ENCODE measurements around the gene KRTAP5-4.
"Not testable (repeated sequence)": the region's sequence is repeated elsewhere in the genome, so short reads cannot be mapped to it uniquely, and the experiment has no call there.

The KRTAP5-4 gene

DNA sequence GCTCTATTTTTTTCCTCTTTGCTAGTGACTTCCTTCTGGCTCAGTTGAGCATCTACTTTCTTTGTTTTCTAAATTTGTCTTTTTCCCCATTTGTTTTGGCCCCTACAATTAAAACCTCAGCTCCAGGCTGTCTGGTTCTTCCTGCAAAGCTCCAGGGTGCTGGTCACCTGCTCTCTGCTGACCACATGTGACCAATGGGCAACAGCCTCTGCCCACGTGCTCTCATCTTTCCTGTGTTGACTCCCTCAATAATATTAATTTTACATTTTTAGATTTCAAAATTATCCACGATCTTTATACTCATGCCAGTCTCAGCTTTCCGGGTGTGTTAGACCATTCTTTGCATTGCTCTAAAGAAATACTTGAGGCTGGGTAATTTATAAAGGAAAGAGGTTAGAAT lies 23.5 kb downstream of the KRTAP5-4 start:
- DNase-seq = not testable (repeated sequence)

DNA sequence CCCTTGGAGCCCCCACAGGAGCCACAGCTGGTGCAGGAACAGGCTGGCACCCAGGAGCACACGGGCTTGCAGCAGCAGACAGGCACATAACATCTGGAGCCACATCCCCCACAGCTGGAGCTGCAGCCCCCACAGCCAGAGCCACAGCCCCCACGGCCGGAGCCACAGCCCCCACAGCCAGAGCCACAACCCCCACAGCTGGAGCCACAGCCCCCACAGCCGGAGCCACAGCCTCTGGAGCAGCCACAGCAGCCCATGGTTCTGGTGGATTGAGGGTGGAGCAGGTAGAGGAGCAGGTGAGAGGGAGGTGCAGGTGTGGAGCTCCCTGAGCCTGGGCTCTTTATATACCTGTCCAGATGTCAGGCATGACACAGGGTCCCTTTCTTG lies 24.0 kb downstream of the KRTAP5-4 start, which contains the start of gene KRTAP5-2:
Gene KRTAP5-2, minus strand, starts transcription at position 301 of the 387 bp plus-strand sequence. Its CDS starts 44 bp downstream, at position 257.
- DNase-seq = no peak

DNA sequence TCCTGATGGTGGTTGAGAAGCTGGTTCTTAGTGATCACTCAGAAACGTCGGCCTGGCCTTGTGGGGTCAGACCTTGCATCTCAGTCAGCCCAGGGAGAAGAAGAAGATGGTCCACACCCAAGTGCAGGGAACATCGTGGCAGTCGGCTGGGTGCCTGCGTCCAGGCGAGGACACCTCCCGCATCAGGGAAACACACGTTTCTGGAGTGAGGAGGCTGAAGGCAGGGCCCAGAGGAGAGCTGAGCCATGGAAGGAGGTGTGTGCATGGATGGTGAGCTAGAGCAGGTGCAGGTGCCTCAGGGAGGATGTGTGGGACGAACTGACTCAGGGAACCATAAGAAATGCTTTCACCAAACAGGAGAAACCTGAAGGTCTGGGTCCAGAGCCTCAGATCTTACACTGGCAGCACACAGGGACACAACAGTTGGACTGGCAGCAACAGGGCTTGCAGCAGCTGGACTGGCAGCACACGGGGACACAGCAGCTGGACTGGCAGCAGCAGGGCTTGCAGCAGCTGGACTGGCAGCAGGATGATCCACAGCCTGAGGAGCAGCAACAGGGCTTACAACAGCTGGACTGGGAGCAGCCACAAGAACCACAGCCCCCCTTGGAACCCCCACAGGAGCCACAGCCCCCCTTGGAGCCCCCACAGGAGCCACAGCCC lies 24.5 kb downstream of the KRTAP5-4 start:
- no peak for DNase-seq

DNA sequence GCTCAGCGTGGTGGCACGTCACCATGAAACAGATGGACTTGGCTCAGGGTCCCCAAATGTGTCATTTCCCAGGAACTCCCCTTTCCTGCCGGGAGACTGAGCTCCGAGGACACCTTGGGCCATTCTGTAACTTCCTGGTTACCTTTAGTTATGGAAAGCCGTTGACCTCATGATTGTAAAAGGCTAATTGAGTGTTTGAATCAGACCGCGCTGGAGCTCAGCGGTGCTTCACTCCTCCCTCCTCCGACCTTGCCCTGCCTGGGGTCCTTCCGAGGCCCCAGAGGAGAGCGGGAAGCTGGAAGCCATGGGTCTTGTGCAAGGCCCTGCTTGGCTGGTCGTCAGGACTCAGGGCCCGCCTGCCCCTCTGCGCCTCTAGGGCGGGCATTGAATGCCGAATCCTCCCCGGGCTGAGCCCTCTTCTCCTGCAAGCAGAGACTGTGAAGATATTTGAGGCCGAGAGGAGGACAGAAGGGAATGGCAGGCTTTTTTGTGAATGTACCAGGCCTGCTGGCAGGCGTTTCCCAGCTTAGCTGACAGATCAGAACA lies 25.3 kb downstream of the KRTAP5-4 start:
- DNase-seq = not testable (repeated sequence)

DNA sequence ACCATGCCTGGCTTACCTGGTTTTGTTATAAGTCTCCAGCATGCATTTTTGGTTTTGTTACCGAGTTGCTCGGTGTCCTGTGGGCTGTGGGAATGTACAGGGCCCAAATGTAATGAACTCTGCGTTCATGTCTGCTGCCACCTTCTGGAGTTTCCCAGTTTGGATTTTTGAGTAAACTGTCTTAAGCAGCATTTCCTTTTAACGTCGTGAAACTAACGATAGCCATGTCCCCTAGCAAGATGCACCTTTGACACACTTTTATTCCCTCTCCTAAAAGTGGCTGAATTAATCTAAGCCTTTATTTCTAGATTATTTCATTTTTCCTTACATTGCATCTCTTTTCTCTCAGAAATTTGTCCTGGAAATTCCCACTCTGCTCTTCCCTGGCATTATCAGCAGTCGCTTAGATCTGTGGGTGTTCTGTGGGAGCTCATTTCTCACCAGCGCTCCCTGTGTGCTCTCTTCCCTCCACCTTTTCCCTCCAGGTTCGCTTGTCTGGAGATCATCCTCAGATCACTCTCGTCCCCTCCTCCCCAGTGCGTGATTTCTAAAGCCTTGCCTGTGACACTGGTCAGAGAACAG lies 25.9 kb downstream of the KRTAP5-4 start:
- not testable (repeated sequence) for DNase-seq

DNA sequence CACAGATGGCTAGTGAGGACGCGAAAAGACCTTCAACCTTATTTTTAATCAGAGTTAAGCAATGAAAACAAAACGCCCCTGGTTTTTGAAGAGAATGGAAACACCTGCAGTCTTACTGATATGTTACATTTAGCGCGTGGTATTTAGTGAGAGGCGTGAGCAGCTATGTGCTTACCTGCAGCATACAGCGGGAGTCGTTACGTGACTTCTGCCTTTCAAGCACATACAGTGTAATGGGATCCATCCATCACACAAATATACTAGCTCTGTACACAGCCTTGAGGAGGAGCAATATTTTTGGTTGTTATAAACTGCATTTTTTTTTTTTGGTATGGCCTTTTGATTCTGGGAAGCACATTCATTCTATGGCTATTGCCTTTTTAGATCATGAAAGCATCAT lies 29.3 kb downstream of the KRTAP5-4 start:
- DNase-seq = no peak

DNA sequence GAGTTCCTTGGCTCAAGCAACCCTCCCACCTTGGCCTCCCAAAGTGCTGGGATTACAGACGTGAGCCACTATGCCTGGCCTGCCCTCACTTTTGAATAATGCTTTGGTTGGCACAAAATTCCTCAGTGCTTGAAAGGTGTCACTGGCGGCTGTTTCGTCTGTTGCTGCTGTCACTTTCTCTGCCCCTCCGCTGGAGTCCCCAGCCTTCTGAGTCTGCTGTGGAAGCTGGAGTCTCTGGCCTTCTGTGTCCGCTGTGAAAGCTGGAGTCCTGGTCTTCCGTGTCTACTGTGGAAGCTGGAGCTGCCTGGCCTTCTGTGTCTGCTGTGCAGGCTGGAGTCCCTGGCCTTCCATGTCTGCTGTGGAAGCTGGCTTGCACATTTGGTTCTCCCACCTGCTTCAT lies 31.9 kb downstream of the KRTAP5-4 start:
- no peak for DNase-seq

DNA sequence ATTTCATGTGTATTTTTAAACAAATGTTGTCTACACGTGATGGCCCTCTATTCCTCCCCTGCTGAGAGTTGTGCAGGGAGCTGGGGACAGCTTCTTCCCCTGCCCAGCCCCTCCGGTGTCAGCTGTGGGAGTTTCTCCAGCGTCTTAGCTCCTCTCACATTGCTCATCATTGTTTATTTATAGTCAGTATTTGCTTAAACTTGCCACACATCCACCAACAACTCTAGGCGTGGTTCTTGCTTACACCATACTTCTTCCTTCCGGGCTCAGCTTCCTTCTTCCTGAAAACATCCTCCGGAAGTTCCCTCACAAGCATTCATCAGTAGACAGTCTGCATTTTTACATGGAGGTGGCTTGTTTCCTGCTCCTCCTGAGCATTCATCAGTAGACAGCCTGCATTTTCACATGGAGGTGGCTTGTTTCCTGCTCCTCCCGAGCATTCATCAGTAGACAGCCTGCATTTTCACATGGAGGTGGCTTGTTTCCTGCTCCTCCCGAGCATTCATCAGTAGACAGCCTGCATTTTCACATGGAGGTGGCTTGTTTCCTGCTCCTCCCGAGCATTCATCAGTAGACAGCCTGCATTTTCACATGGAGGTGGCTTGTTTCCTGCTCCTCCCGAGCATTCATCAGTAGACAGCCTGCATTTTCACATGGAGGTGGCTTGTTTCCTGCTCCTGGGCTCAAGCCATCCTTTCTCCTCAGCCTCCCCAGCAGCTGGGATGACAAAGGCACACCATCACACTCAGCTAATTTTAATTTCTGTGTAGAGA lies 32.6 kb downstream of the KRTAP5-4 start:
- not testable (repeated sequence) for DNase-seq

DNA sequence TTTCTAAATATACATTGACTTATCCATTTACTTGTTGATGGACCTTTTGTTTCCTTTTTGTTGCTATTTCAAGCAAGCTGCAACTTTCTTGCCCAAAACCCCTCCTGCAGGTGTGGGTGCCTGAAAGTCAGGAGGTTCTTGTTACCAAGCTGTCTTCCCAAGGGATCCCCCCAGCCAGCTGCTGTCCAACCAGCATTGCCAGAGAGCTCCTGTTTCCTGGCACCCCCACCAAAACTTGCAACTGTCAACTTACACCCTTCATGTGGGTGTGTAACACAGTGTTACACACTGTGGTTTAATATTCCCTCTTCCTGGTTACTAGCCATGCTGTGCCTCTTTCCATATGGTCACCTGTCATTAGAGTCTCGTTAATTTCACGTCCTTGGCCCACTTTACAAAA lies 35.2 kb downstream of the KRTAP5-4 start:
- DNase-seq = no peak

DNA sequence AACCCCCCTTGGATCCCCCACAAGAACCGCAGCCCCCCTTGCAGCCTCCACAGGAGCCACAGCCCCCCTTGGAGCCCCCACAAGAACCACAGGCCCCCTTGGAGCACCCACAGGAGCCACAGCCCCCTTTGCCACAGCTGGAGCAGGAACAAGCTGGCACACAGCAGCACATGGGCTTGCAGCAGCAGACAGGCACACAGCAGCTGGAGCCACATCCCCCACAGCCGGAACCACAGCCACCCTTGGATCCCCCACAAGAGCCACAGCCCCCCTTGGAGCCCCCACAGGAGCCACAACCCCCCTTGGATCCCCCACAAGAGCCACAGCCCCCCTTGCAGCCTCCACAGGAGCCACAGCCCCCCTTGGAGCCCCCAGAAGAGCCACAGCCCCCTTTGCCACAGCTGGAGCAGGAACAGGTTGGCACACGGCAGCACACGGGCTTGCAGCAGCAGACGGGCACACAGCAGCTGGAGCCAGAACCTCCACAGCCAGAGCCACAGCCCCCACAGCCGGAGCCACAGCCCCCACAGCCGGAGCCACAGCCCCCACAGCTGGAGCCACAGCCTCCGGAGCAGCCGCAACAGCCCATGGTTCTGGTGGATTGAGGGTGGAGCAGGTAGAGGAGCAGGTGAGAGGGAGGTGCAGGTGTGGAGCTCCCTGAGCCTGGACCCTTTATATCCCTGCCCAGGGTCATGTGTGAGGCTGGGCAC lies 37.1 kb downstream of the KRTAP5-4 start, which contains the start of gene KRTAP5-1:
Gene KRTAP5-1, minus strand, starts transcription at position 623 of the 710 bp plus-strand sequence. Its CDS starts 34 bp downstream, at position 589.
- DNase-seq = not testable (repeated sequence)

DNA sequence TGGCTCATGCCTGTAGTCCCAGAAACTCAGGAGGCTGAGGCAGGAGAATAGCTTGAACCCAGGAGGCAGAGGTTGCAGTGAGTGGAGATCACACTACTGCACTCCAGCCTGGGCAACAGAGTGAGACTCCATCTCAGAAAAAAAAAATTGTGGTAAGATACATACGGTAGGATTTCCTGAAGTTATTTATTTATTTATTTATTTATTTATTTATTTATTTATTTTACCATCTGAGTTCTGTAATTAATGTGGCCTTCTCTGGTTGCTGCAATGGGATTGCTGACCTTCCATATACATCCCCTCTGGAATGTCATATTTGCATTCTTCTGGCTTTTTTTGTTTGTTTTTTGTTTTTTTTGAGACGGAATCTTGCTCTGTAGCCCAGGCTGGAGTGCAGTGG lies 39.0 kb downstream of the KRTAP5-4 start:
- not testable (repeated sequence) for DNase-seq

DNA sequence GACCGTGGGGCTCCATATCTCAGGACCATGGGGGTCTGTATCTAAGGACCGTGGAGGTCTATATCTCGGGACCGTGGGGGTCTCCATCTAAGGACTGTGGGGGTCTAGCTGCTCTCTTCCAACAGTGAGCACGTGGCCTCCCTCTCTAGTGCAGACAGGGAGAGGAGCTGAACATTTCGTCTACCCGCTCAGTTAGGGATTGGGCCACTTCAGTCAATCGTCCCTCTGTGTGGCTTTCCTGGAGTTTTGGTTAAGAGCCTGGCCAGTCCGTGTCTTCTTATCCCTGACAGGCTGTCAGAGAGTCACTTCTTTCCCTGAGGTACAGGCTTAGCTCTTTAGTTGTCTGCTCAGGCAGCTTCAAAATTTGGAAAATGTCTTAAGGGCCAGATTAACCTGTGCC lies 40.0 kb downstream of the KRTAP5-4 start:
- no peak for DNase-seq

DNA sequence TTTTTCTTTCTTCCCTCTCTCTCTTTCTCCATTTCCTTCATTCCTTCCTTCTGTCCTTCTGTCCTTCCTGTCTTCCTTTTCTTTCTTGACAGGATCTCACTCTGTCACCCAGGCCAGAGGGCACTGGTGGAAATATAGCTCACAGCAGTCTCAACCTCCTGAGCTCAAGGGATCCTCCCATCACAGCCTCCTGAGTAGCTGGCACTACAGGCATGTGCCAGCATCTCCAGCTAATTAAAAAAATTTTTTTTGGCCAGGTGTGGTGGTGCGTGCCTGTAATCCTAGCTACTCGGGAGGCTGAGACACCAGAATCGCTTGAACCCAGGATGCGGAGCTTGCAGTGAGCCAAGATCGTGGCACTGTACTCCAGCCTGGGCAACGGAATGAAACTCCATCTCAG lies 45.1 kb downstream of the KRTAP5-4 start:
- no peak for DNase-seq

DNA sequence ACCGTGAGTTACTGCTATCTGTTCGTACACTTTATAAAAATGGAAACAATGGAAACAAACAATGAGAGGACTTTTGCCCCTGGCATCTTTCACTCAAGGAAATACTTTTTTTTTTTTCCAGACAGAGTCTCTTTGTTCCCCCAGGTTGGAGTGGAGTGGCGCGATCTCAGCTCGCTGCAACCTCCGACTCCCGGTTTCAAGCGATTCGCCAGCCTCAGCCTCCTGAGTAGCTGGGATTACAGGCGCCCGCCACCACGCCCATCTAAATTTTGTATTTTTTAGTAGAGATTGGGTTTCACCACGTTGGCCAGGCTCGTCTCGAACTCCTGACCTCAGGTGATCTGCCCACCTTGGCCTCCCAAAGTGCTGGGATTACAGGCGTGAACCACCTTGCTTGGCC lies 46.2 kb downstream of the KRTAP5-4 start:
- DNase-seq = not testable (repeated sequence)

DNA sequence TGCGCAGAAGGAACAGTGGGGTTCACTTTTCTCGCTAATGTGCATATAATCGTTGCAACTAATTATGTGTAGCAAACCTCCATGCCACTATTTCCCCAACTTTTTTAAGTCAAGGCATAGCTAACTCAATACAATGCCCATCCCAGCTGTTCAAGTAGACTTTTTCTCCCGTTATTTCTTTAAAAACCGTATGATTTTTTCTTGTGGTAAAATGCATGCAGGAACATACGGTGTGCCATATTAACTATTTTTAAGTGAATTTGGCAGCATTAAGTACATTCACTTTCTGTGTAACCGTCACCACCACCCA lies 47.0 kb downstream of the KRTAP5-4 start:
- DNase-seq = no peak

DNA sequence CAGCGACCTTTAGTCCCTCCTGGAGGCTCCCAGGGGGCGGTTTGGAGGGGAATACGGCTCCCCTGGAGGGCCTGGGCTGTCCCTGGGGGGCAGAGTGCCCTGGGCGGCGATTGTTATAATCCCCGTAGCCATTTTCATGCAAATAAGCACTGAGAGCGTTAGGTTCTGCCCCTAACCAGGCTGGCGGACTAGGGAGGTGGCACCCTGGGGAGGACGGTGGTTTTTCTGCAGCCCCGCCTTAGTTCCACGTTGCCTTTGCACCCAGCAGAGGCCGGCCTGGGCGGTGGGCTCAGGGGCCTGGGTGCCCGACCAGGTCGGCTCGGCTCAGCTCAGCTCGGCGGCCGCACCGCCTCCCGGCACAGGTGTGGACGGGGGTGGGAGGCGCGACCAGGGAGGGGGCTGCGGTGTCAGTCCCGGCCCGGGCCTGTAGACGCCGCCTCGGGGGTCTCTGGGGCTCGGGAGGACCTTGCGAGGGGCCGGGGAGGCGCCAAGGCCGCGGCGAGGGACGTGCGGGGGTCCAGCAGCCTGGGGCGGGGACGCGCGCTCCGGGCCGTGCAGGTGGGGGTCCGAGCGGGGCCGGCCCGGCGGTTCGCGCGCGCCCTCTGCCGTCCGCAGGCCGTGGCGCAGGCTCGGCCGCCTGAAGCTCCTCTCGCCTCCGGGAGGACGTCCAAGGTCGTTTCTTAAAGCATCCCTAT lies 47.6 kb downstream of the KRTAP5-4 start:
- peak; percentile 75 for DNase-seq

DNA sequence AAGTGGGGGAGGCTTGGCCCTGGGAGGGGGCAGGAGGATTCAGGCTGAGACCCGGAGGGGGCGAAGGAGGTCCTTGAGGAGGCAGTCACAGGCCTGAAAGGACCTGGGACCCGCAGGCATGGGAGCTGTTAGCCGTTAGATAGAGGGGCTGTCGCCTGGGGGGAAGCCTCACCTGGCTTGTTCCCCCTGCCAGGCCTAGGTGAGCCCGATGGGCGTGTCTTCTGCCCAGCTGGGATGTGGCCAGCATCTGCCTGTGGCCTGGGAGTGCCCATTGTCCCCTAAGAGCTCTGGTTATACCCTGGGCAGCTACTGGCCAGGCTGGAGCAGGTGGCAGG lies 48.1 kb downstream of the KRTAP5-4 start:
- no peak for DNase-seq

DNA sequence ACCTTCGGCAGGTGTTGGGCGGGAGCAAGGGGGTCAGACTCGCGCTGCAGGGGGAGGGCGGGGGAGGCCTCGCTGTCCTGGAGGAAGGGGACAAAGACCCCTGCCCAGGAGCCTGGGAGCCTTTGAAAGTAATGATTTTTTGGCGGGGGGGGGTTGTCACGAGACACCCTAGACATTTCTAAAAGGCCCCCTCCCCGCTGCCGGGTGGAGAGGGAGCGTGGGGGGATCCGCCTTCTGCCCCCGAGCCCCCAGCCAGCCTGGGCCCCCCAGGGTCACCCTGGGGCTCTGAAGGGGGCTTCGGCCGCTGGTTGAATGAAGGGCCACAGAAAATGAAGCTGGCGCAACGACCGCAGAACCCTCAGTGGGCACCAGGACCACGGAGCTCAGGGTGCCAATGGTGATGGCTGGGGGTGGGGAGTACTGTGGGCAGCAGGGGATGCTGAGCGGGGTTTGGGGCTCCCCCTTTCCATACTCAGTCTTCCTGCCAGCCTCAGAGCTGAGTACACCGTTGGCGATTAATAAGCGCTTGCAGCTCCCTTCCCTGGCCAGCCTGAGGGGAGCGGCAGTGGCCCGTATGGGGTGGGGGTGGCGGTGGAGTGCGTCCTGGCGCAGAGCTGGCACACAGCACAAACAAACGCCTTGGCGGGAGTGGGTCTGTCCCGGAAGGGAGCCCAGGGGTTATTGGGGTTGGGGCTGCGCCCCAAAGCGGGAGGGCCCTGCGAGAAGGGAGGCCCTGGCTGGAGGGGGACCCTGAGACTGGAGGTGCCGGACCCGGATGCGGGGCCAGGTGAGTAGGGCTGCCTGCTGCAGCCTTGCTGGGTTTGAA lies 48.6 kb downstream of the KRTAP5-4 start:
- DNase-seq = peak; percentile 51

DNA sequence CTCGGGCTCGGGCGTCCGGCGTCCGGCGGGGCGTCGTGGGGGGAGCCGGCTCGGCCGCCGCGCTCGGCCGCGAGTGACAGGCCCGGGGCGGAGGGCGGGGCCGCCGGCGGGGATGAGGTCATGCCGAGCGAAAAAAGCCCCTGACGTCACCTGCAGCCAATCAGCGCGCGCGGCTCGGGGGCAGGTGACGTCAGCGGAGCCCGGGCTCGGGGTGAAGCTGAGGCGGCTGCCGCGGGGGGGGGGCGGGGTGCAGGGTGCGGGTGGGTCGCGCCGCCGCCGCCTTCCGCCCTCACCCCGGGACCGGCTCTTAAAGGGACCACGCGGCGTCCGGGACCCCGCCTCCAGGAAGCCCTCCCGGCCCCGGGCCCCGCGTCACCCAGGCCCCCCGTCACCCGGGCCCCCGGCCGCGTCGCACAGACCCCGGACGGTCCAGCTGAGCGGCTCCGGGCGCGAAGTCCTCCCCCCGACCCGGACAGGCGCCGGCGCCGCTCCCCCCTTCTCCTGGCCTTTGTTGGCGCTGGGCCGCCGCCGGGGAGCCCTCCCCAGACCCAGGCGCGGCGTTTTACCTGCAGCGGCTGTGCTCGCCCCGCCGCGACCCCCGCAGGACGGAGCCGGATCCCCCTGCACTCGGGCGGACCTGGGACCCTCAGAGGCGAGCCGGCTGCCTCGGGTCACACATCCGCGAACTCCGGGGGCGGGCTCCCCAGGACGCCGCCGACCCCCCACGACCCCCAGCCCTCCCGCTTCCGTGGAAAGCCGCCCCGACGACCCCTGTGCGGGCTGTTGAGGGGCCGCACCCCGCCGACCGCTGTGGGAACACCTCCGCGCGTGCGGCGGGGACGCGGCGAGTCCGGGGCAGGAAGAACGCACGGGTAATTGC lies 49.5 kb downstream of the KRTAP5-4 start, which contains the start of gene DUSP8:
Gene DUSP8, minus strand, starts transcription at position 75 of the 880 bp plus-strand sequence. CDS start 6,445 bp downstream, outside the sequence.
- DNase-seq = peak; percentile 92

DNA sequence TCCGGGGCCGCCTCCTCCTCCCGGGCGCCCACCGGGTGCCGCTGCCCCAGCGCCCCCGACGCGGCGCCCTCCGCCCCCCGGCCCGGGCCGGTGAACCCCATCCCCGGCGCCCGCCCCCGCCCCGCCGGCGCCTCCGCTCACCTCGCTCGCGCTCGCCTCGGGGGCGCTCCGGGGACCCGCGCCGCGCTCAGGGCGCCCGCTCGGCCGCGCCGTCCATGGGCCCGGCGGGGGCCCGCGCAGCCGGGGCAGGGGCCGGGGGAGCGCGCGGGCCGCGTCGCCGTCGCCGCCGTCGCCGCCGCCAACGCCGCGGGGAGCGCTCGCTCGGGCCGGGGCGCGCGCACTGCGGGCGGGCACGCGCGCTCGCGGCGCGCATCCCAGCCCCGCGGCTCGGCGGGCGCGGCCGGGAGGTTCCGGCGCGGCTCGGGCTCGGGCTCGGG lies 50.2 kb downstream of the KRTAP5-4 start:
- DNase-seq = no peak
